ENCODE measurements around the gene SEBOX. TPM values are rescaled to one million over a fixed set of nuclear protein-coding genes. Genes with fewer than 3 reads are reported as not detected.

SEBOX gene
- total RNA-seq, 1 donor from 2014 or later: not detected

GRCh38 chr17:28344011-28344410 lies 21.0 kb downstream of the SEBOX start:
- no peaks in the 10 kb centered on the region for H3K9me3 ChIP-seq (ENCODE audit: insufficient read depth, low read depth, low read length)
- peak overlapping the region; percentile 34 for H3K4me3 Mint-ChIP-seq (ENCODE audit: unreplicated experiment)
- H3K4me2 ChIP-seq (ENCODE audit: low read length): no peak overlapping the region
- peaks cover 38% of the 10 kb centered on the region for H3K4me1 ChIP-seq (ENCODE audit: insufficient read depth, low read length)
- H2AFZ ChIP-seq (ENCODE audit: low read depth, low read length): no peak overlapping the region
- no peak overlapping the region for H3K27ac ChIP-seq (ENCODE audit: low read depth, low read length)
- peaks cover 64% of the 10 kb centered on the region for H4K20me1 ChIP-seq (ENCODE audit: insufficient read depth, low read length)
- no peak overlapping the region for H3K4me3 ChIP-seq (ENCODE audit: insufficient read depth, low read depth, low read length)
- no peaks in the 10 kb centered on the region for H3K27me3 Mint-ChIP-seq (ENCODE audit: low read depth, unreplicated experiment)
- DNase-seq (ENCODE audit: low read depth) (no peak), FAIRE-seq (no peak)
- H3K4me1 Mint-ChIP-seq (ENCODE audit: low read depth, unreplicated experiment): peaks cover 22% of the 10 kb centered on the region
- no peak for TF ChIP-seq EZH2 (IDR thresholded peaks at IDR 0.05; ENCODE audit: insufficient read depth, low read length)
- no peak for TF ChIP-seq CTCF (IDR thresholded peaks at IDR 0.05; ENCODE audit: insufficient read depth, low read depth, low read length)
- H3K27me3 ChIP-seq (ENCODE audit: insufficient read depth, low read length): no peaks in the 10 kb centered on the region
- peaks cover 49% of the 10 kb centered on the region for H3K36me3 ChIP-seq (ENCODE audit: insufficient read depth, low read length)
- peaks cover 49% of the 10 kb centered on the region for H3K79me2 ChIP-seq (ENCODE audit: insufficient read depth, low read length)
- no peak overlapping the region for H3K27ac Mint-ChIP-seq (ENCODE audit: unreplicated experiment)
- H3K9ac ChIP-seq (ENCODE audit: low read length): no peak overlapping the region
- peaks cover 2% of the 10 kb centered on the region for H3K9me3 Mint-ChIP-seq (ENCODE audit: unreplicated experiment)
- H3K36me3 Mint-ChIP-seq (ENCODE audit: low read depth, unreplicated experiment): peaks cover 22% of the 10 kb centered on the region

GRCh38 chr17:28343491-28343932 lies 21.5 kb downstream of the SEBOX start:
- H3K79me2 ChIP-seq (ENCODE audit: insufficient read depth, low read length): peaks cover 53% of the 10 kb centered on the region
- no peaks in the 10 kb centered on the region for H3K27me3 ChIP-seq (ENCODE audit: insufficient read depth, low read length)
- no peak overlapping the region for H3K9ac ChIP-seq (ENCODE audit: low read length)
- H2AFZ ChIP-seq (ENCODE audit: low read depth, low read length): no peak overlapping the region
- Mint-ChIP-seq H3K4me3 (ENCODE audit: unreplicated experiment) (no peak overlapping the region), H3K27me3 (ENCODE audit: low read depth, unreplicated experiment) (no peaks in the 10 kb centered on the region), H3K4me1 (ENCODE audit: low read depth, unreplicated experiment) (peaks cover 24% of the 10 kb centered on the region), H3K9me3 (ENCODE audit: unreplicated experiment) (peaks cover 2% of the 10 kb centered on the region), H3K36me3 (ENCODE audit: low read depth, unreplicated experiment) (peaks cover 20% of the 10 kb centered on the region), H3K27ac (ENCODE audit: unreplicated experiment) (no peak overlapping the region)
- peaks cover 67% of the 10 kb centered on the region for H4K20me1 ChIP-seq (ENCODE audit: insufficient read depth, low read length)
- no peak overlapping the region for H3K27ac ChIP-seq (ENCODE audit: low read depth, low read length)
- H3K4me1 ChIP-seq (ENCODE audit: insufficient read depth, low read length): peaks cover 40% of the 10 kb centered on the region
- TF ChIP-seq CTCF (IDR thresholded peaks at IDR 0.05; ENCODE audit: insufficient read depth, low read depth, low read length) (no peak), EZH2 (IDR thresholded peaks at IDR 0.05; ENCODE audit: insufficient read depth, low read length) (no peak)
- no peak overlapping the region for H3K4me2 ChIP-seq (ENCODE audit: low read length)
- DNase-seq (ENCODE audit: low read depth): no peak
- H3K36me3 ChIP-seq (ENCODE audit: insufficient read depth, low read length): peaks cover 44% of the 10 kb centered on the region
- no peaks in the 10 kb centered on the region for H3K9me3 ChIP-seq (ENCODE audit: insufficient read depth, low read depth, low read length)
- FAIRE-seq: no peak
- no peak overlapping the region for H3K4me3 ChIP-seq (ENCODE audit: insufficient read depth, low read depth, low read length)

DNA sequence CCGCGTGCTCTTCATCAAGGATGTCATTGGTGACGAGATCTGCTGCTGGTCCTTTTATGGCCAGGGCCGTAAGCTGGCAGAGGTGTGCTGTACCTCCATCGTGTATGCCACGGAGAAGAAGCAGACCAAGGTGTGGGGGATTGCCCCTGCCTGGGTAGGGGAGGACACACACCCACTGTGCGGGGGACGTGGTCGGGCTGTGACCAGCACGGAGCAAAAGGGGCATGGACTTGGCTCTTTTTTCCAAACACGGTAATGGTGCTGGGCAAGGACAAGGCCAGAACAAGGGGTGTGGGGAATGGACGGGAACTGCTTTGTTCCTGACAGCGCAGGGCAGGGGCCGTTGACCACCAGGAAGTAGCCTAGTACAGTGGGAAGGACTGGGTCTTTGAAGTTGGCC lies 22.7 kb downstream of the SEBOX start:
- DNase-seq (ENCODE audit: low read depth) (no peak), FAIRE-seq (no peak)
- Mint-ChIP-seq H3K36me3 (ENCODE audit: low read depth, unreplicated experiment) (peaks cover 20% of the 10 kb centered on the region), H3K27ac (ENCODE audit: unreplicated experiment) (peak overlapping the region; percentile 26), H3K4me1 (ENCODE audit: low read depth, unreplicated experiment) (peaks cover 32% of the 10 kb centered on the region), H3K9me3 (ENCODE audit: unreplicated experiment) (peaks cover 2% of the 10 kb centered on the region), H3K4me3 (ENCODE audit: unreplicated experiment) (no peak overlapping the region), H3K27me3 (ENCODE audit: low read depth, unreplicated experiment) (no peaks in the 10 kb centered on the region)
- H4K20me1 ChIP-seq (ENCODE audit: insufficient read depth, low read length): peaks cover 75% of the 10 kb centered on the region
- H3K4me1 ChIP-seq (ENCODE audit: insufficient read depth, low read length): peaks cover 43% of the 10 kb centered on the region
- no peak overlapping the region for H3K4me3 ChIP-seq (ENCODE audit: insufficient read depth, low read depth, low read length)
- H3K9ac ChIP-seq (ENCODE audit: low read length): no peak overlapping the region
- no peak overlapping the region for H3K4me2 ChIP-seq (ENCODE audit: low read length)
- no peaks in the 10 kb centered on the region for H3K9me3 ChIP-seq (ENCODE audit: insufficient read depth, low read depth, low read length)
- H3K27ac ChIP-seq (ENCODE audit: low read depth, low read length): no peak overlapping the region
- no peaks in the 10 kb centered on the region for H3K27me3 ChIP-seq (ENCODE audit: insufficient read depth, low read length)
- TF ChIP-seq CTCF (IDR thresholded peaks at IDR 0.05; ENCODE audit: insufficient read depth, low read depth, low read length) (no peak), EZH2 (IDR thresholded peaks at IDR 0.05; ENCODE audit: insufficient read depth, low read length) (no peak)
- no peak overlapping the region for H2AFZ ChIP-seq (ENCODE audit: low read depth, low read length)
- peaks cover 65% of the 10 kb centered on the region for H3K79me2 ChIP-seq (ENCODE audit: insufficient read depth, low read length)
- peaks cover 44% of the 10 kb centered on the region for H3K36me3 ChIP-seq (ENCODE audit: insufficient read depth, low read length)

Data from astrocyte (in vitro differentiated cells and primary cell).